ENCODE results near the gene KIRREL3. TPM values are rescaled to one million over a fixed set of nuclear protein-coding genes. Genes with fewer than 3 reads are reported as not detected.

The KIRREL3 gene
- total and polyA plus RNA-seq, 2 of the 4 experiments (the other 2 are of a cell fraction) = 10.9 to 15.9 TPM

DNA sequence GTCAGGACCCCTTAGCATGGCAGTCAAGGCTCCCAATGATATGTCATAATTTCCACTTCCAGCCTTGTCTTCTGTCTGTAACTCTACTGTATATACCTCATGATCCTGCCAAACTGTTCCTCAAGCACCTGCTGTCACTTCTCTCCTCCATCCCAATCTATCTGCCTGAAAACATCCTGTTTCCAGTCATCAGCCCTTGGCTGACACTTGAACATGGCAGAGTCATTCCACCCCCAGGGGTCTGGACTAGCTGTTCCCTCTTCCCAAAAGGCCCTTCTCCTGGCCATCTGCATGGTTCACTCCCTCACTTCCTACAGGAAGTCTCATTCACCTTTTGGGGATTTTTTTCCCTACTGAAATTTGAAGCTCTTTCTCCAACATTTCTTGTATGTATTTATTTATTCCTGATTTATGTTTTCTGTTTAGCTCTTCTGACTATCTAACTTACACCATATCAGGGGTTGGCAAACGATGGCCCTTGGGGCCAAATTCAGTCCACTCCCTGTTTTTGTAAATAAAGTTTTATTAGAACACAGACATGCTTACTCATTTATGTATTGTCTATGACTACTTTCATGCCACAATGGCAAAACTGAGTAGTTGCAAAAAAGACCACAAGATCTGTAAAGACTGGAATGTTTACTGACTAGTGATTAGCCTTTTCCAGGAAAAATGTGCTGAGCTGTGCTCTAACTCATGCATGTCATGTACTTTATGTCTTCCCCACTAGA is 278.4 kb downstream of the KIRREL3 start:
- Histone ChIP-seq H3K23ac (ENCODE audit: low read depth, low read length) (no peak overlapping the region), H2BK20ac (ENCODE audit: low read depth, low read length) (no peak overlapping the region), H4K20me1 (ENCODE audit: insufficient read depth, low read length) (peaks cover 5% of the 10 kb centered on the region; the same call in 1 of the 2 replicates), H3K36me3 (ENCODE audit: control insufficient read depth, insufficient read depth, low read length) (no peaks in the 10 kb centered on the region), H3K56ac (ENCODE audit: extremely low read depth, insufficient read depth, low read length) (no peak overlapping the region), H3K9me1 (ENCODE audit: insufficient read depth, low read length) (peaks cover 9% of the 10 kb centered on the region), H3K9me3 (ENCODE audit: control insufficient read depth, insufficient read depth, low read length) (no peaks in the 10 kb centered on the region), H3K27ac (ENCODE audit: insufficient read depth, low read length) (no peak overlapping the region), H3K4ac (ENCODE audit: low read depth, low read length) (no peak overlapping the region), H4K91ac (ENCODE audit: insufficient read depth, low read depth, low read length) (no peak overlapping the region), H4K8ac (ENCODE audit: low read depth in 2 of 2, low read length in 2 of 2) (no peak overlapping the region), H3K79me1 (ENCODE audit: low read depth in 1 of 2, low read length in 2 of 2) (peaks cover 0 to 3% of the 10 kb centered on the region in 2 experiments; a peak in 1 of 4 replicates), H2BK120ac (ENCODE audit: low read depth, low read length) (no peak overlapping the region), H3K4me3 (ENCODE audit: insufficient read depth, low read depth, low read length) (no peak overlapping the region), H2AK9ac (replicated peaks; ENCODE audit: low read depth, low read length, poor library complexity) (no peak overlapping the region), H2BK15ac (ENCODE audit: low read depth, low read length) (no peak overlapping the region), H3K4me1 (ENCODE audit: control insufficient read depth, insufficient read depth, low read length) (peaks cover 3% of the 10 kb centered on the region; the same call in 1 of the 2 replicates), H4K5ac (ENCODE audit: low read depth, low read length) (no peak overlapping the region), H2BK5ac (ENCODE audit: low read depth, low read length, poor library complexity, severe bottlenecking) (no peak overlapping the region), H3K27me3 (ENCODE audit: control insufficient read depth, insufficient read depth, low read length) (no peaks in the 10 kb centered on the region), H2AFZ (replicated peaks; ENCODE audit: low read length, poor library complexity) (no peak overlapping the region), H3K18ac (ENCODE audit: low read depth, low read length) (no peak overlapping the region), H3K9ac (ENCODE audit: low read depth, low read length) (no peak overlapping the region), H3K4me2 (ENCODE audit: low read depth, low read length) (no peak overlapping the region), H3K14ac (replicated peaks; ENCODE audit: low read depth, low read length) (0 out of 2 replicates have a peak overlapping the region, but pooled peaks have one; percentile 7), H2AK5ac (ENCODE audit: low read depth, low read length) (no peak overlapping the region)
- ChIA-PET POLR2A (ENCODE audit: unreplicated experiment) (no interaction called here), CTCF (interaction anchor here (0.9 kb wide), 1 partner anchor 248 kb away, joined by 3 read pairs; no protein-coding TSS in a partner anchor)
- dilution Hi-C loops (cut with HindIII; ENCODE audit: low sequenced_read_pairs, unreplicated experiment) (no loop called here), in situ Hi-C loops (cut with MboI; ENCODE audit: low sequenced_read_pairs) (loop anchor here (25.0 kb wide), 2 partner anchors 410 to 615 kb away; partner anchors contain the start of gene DCPS), intact Hi-C loops (cut with micrococcal nuclease) (no loop called here)
- ATAC-seq (ENCODE audit: low read depth) = no peak
- DNase-seq = peak; percentile 27
- TF ChIP-seq RAD21 (IDR thresholded peaks at IDR 0.05; ENCODE audit: low read length) (no peak), MAFK (IDR thresholded peaks at IDR 0.05; ENCODE audit: low read depth, low read length) (peak; percentile 63)
- WGBS, 2 experiments (ENCODE audit: extremely low coverage in 2 of 2, insufficient read length in 1 of 2) = no CpG with 5 or more reads among the region's 1 CpG
- no TSS peak for BruUV-seq (replicated peaks)

All from IMR-90 (cell line).